Measurements from ENCODE around the gene TFB1M.

DNA sequence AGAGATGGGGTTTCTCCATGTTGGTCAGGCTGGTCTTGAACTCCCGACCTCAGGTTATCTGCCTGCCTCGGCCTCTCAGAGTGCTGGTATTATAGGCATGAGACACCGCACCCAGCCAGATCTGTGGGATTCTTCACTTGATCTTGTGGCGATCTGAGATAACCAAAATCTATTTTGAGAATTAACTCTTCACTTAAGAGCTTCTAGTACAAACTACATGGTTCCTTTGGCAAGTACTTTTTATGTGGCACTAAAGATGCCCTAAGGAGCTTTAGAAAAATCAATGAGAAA, 37.8 kb upstream of the TFB1M start:
- TF ChIP-seq, protein P1, sequence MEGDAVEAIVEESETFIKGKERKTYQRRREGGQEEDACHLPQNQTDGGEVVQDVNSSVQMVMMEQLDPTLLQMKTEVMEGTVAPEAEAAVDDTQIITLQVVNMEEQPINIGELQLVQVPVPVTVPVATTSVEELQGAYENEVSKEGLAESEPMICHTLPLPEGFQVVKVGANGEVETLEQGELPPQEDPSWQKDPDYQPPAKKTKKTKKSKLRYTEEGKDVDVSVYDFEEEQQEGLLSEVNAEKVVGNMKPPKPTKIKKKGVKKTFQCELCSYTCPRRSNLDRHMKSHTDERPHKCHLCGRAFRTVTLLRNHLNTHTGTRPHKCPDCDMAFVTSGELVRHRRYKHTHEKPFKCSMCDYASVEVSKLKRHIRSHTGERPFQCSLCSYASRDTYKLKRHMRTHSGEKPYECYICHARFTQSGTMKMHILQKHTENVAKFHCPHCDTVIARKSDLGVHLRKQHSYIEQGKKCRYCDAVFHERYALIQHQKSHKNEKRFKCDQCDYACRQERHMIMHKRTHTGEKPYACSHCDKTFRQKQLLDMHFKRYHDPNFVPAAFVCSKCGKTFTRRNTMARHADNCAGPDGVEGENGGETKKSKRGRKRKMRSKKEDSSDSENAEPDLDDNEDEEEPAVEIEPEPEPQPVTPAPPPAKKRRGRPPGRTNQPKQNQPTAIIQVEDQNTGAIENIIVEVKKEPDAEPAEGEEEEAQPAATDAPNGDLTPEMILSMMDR (IDR thresholded peaks at IDR 0.05), result no peak
- no peak for TF ChIP-seq POLR2A (IDR thresholded peaks at IDR 0.05)

Measured in vagina (tissue), 2 donors.